ENCODE measurements around the gene SVBP.

DNA sequence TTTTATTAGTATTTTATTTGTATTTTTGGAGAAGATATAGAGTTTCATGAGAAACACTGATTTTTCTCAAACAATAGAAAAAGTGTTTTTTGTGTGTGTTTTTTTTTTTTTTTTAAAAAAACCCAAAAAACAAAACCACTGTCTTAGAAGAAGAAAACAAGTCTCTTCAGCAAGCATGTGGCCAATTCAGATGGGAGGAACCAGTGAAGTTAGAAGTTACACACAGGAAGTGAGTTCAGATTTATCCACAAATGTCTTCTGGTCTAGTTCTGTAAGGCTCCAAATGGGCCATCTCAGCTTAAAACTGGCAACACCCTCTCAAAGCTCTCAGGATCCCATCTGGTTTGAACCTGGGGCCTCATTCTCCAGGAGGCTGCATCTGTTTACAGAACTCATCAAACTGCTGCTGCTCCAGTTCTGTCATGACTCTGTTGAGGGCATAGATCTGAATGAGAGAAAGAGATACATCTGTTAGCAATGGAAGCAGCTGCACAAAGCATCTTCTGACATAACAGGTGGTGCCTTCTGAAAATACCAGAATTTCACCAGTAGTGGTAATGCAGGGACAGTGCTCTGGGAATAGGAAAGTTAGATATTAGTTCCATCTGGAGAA, 10.0 kb downstream of the SVBP start:
- TF ChIP-seq, protein P1, sequence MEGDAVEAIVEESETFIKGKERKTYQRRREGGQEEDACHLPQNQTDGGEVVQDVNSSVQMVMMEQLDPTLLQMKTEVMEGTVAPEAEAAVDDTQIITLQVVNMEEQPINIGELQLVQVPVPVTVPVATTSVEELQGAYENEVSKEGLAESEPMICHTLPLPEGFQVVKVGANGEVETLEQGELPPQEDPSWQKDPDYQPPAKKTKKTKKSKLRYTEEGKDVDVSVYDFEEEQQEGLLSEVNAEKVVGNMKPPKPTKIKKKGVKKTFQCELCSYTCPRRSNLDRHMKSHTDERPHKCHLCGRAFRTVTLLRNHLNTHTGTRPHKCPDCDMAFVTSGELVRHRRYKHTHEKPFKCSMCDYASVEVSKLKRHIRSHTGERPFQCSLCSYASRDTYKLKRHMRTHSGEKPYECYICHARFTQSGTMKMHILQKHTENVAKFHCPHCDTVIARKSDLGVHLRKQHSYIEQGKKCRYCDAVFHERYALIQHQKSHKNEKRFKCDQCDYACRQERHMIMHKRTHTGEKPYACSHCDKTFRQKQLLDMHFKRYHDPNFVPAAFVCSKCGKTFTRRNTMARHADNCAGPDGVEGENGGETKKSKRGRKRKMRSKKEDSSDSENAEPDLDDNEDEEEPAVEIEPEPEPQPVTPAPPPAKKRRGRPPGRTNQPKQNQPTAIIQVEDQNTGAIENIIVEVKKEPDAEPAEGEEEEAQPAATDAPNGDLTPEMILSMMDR (conservative IDR thresholded peaks at IDR 0.05) = no peak
- TF ChIP-seq EZH2 (IDR thresholded peaks at IDR 0.05; ENCODE audit: low read depth) = no peak

All from PC-9 (cell line).